ENCODE measurements around the gene ZNF474. TPM values are rescaled to one million over a fixed set of nuclear protein-coding genes. Genes with fewer than 3 reads are reported as not detected.

The ZNF474 gene
- polyA plus RNA-seq, 1 donor, result 0.64 TPM

GRCh38 chr5:122137702-122138101 lies 8.4 kb downstream of the ZNF474 start:
- Histone ChIP-seq H3K36me3 (ENCODE audit: control insufficient read depth, insufficient read depth, low read length) (no peaks in the 10 kb centered on the region), H3K27ac (ENCODE audit: low read length) (no peak overlapping the region), H3K4me3 (ENCODE audit: low read length) (no peak overlapping the region), H3K9me3 (ENCODE audit: control insufficient read depth, low read depth, low read length) (no peaks in the 10 kb centered on the region), H3K27me3 (ENCODE audit: control insufficient read depth, insufficient read depth, low read length) (no peaks in the 10 kb centered on the region), H3K4me1 (ENCODE audit: control insufficient read depth, insufficient read depth, low read length) (no peaks in the 10 kb centered on the region)
- WGBS (ENCODE audit: insufficient coverage, low lambda C conversion rate), result 78% methylated on average over 3 of the region's 4 CpGs
- DNase-seq, result no peak

GRCh38 chr5:122138356-122138755 lies 9.0 kb downstream of the ZNF474 start:
- no peak for DNase-seq
- Histone ChIP-seq H3K4me1 (ENCODE audit: control insufficient read depth, insufficient read depth, low read length) (no peaks in the 10 kb centered on the region), H3K27me3 (ENCODE audit: control insufficient read depth, insufficient read depth, low read length) (no peaks in the 10 kb centered on the region), H3K27ac (ENCODE audit: low read length) (no peak overlapping the region), H3K9me3 (ENCODE audit: control insufficient read depth, low read depth, low read length) (no peaks in the 10 kb centered on the region), H3K36me3 (ENCODE audit: control insufficient read depth, insufficient read depth, low read length) (no peaks in the 10 kb centered on the region), H3K4me3 (ENCODE audit: low read length) (no peak overlapping the region)
- WGBS (ENCODE audit: insufficient coverage, low lambda C conversion rate), result 64% methylated on average over 1 of the region's 3 CpGs

- H3K27me3 ChIP-seq (ENCODE audit: control insufficient read depth, insufficient read depth, low read length), result no peaks in the 10 kb centered on the region
- no peaks in the 10 kb centered on the region for H3K36me3 ChIP-seq (ENCODE audit: control insufficient read depth, insufficient read depth, low read length)
- no peak overlapping the region for H3K27ac ChIP-seq (ENCODE audit: low read length)
- H3K9me3 ChIP-seq (ENCODE audit: control insufficient read depth, low read depth, low read length), result no peaks in the 10 kb centered on the region
- WGBS (ENCODE audit: insufficient coverage, low lambda C conversion rate), result 100% methylated on average over 2 of the region's 3 CpGs
- no peak for DNase-seq
- H3K4me1 ChIP-seq (ENCODE audit: control insufficient read depth, insufficient read depth, low read length), result no peaks in the 10 kb centered on the region
- H3K4me3 ChIP-seq (ENCODE audit: low read length), result no peak overlapping the region
Measured at GRCh38 chr5:122140900-122141299, 11.6 kb downstream of the ZNF474 start.

GRCh38 chr5:122141751-122142150 lies 12.4 kb downstream of the ZNF474 start:
- no peak for DNase-seq
- no peak overlapping the region for H3K27ac ChIP-seq (ENCODE audit: low read length)
- no peaks in the 10 kb centered on the region for H3K36me3 ChIP-seq (ENCODE audit: control insufficient read depth, insufficient read depth, low read length)
- no peaks in the 10 kb centered on the region for H3K9me3 ChIP-seq (ENCODE audit: control insufficient read depth, low read depth, low read length)
- no CpG with 5 or more reads among the region's 1 CpG for WGBS (ENCODE audit: insufficient coverage, low lambda C conversion rate)
- H3K27me3 ChIP-seq (ENCODE audit: control insufficient read depth, insufficient read depth, low read length), result no peaks in the 10 kb centered on the region
- H3K4me1 ChIP-seq (ENCODE audit: control insufficient read depth, insufficient read depth, low read length), result no peaks in the 10 kb centered on the region
- H3K4me3 ChIP-seq (ENCODE audit: low read length), result no peak overlapping the region

- Histone ChIP-seq H3K27me3 (ENCODE audit: control insufficient read depth, insufficient read depth, low read length) (no peaks in the 10 kb centered on the region), H3K27ac (ENCODE audit: low read length) (no peak overlapping the region), H3K4me1 (ENCODE audit: control insufficient read depth, insufficient read depth, low read length) (no peaks in the 10 kb centered on the region), H3K36me3 (ENCODE audit: control insufficient read depth, insufficient read depth, low read length) (no peaks in the 10 kb centered on the region), H3K9me3 (ENCODE audit: control insufficient read depth, low read depth, low read length) (no peaks in the 10 kb centered on the region), H3K4me3 (ENCODE audit: low read length) (no peak overlapping the region)
- no peak for DNase-seq
- WGBS (ENCODE audit: insufficient coverage, low lambda C conversion rate), result no CpG with 5 or more reads among the region's 6 CpGs
Measured at GRCh38 chr5:122142480-122143164, 13.3 kb downstream of the ZNF474 start.

- DNase-seq, result no peak
- H3K27me3 ChIP-seq (ENCODE audit: control insufficient read depth, insufficient read depth, low read length), result no peaks in the 10 kb centered on the region
- H3K27ac ChIP-seq (ENCODE audit: low read length), result no peak overlapping the region
- H3K4me3 ChIP-seq (ENCODE audit: low read length), result no peak overlapping the region
- H3K4me1 ChIP-seq (ENCODE audit: control insufficient read depth, insufficient read depth, low read length), result no peaks in the 10 kb centered on the region
- no CpG with 5 or more reads among the region's 1 CpG for WGBS (ENCODE audit: insufficient coverage, low lambda C conversion rate)
- H3K36me3 ChIP-seq (ENCODE audit: control insufficient read depth, insufficient read depth, low read length), result no peaks in the 10 kb centered on the region
- no peaks in the 10 kb centered on the region for H3K9me3 ChIP-seq (ENCODE audit: control insufficient read depth, low read depth, low read length)
Measured at GRCh38 chr5:122144236-122144635, 14.9 kb downstream of the ZNF474 start.

- Histone ChIP-seq H3K27ac (ENCODE audit: low read length) (no peak overlapping the region), H3K4me3 (ENCODE audit: low read length) (no peak overlapping the region), H3K9me3 (ENCODE audit: control insufficient read depth, low read depth, low read length) (no peaks in the 10 kb centered on the region), H3K36me3 (ENCODE audit: control insufficient read depth, insufficient read depth, low read length) (no peaks in the 10 kb centered on the region), H3K4me1 (ENCODE audit: control insufficient read depth, insufficient read depth, low read length) (no peaks in the 10 kb centered on the region), H3K27me3 (ENCODE audit: control insufficient read depth, insufficient read depth, low read length) (no peaks in the 10 kb centered on the region)
- whole genome bisulfite sequencing (ENCODE audit: insufficient coverage, low lambda C conversion rate), result no CpG with 5 or more reads among the region's 1 CpG
- no peak for DNase-seq
Measured at GRCh38 chr5:122145906-122146305, 16.6 kb downstream of the ZNF474 start.

GRCh38 chr5:122149321-122150090 lies 20.2 kb downstream of the ZNF474 start:
- no peak overlapping the region for H3K4me3 ChIP-seq (ENCODE audit: low read length)
- H3K27ac ChIP-seq (ENCODE audit: low read length), result no peak overlapping the region
- no peaks in the 10 kb centered on the region for H3K36me3 ChIP-seq (ENCODE audit: control insufficient read depth, insufficient read depth, low read length)
- no peak for DNase-seq
- WGBS (ENCODE audit: insufficient coverage, low lambda C conversion rate), result 44% methylated on average over 4 of the region's 4 CpGs
- H3K4me1 ChIP-seq (ENCODE audit: control insufficient read depth, insufficient read depth, low read length), result no peaks in the 10 kb centered on the region
- H3K27me3 ChIP-seq (ENCODE audit: control insufficient read depth, insufficient read depth, low read length), result no peaks in the 10 kb centered on the region
- H3K9me3 ChIP-seq (ENCODE audit: control insufficient read depth, low read depth, low read length), result no peaks in the 10 kb centered on the region

GRCh38 chr5:122150215-122150614 lies 20.9 kb downstream of the ZNF474 start:
- Histone ChIP-seq H3K4me1 (ENCODE audit: control insufficient read depth, insufficient read depth, low read length) (no peaks in the 10 kb centered on the region), H3K4me3 (ENCODE audit: low read length) (no peak overlapping the region), H3K9me3 (ENCODE audit: control insufficient read depth, low read depth, low read length) (no peaks in the 10 kb centered on the region), H3K27ac (ENCODE audit: low read length) (no peak overlapping the region), H3K27me3 (ENCODE audit: control insufficient read depth, insufficient read depth, low read length) (no peaks in the 10 kb centered on the region), H3K36me3 (ENCODE audit: control insufficient read depth, insufficient read depth, low read length) (no peaks in the 10 kb centered on the region)
- no peak for DNase-seq
- 100% methylated on average over 1 of the region's 2 CpGs for WGBS (ENCODE audit: insufficient coverage, low lambda C conversion rate)

- WGBS (ENCODE audit: insufficient coverage, low lambda C conversion rate), result no CpG with 5 or more reads among the region's 4 CpGs
- Histone ChIP-seq H3K27ac (ENCODE audit: low read length) (no peak overlapping the region), H3K4me3 (ENCODE audit: low read length) (no peak overlapping the region), H3K36me3 (ENCODE audit: control insufficient read depth, insufficient read depth, low read length) (no peaks in the 10 kb centered on the region), H3K9me3 (ENCODE audit: control insufficient read depth, low read depth, low read length) (no peaks in the 10 kb centered on the region), H3K4me1 (ENCODE audit: control insufficient read depth, insufficient read depth, low read length) (no peaks in the 10 kb centered on the region), H3K27me3 (ENCODE audit: control insufficient read depth, insufficient read depth, low read length) (no peaks in the 10 kb centered on the region)
- DNase-seq, result no peak
Measured at GRCh38 chr5:122151640-122152039, 22.3 kb downstream of the ZNF474 start.
